T-helper 17 cell (primary cell): ENCODE data around the gene SH3PXD2A. TPM values are rescaled to one million over a fixed set of nuclear protein-coding genes. Genes with fewer than 3 reads are reported as not detected.
"Not testable (repeated sequence)": the region's sequence is repeated elsewhere in the genome, so short reads cannot be mapped to it uniquely, and the experiment has no call there.

ENCODE experiments used
- ATAC-seq: fragments of 150-1000 bp; cut with Tn5 transposase; 2 replicates; pipeline ENCODE4 v1.10.0; 2021; ENCODE audit warnings: mild to moderate bottlenecking, moderate library complexity
- DNase-seq, 3 donors: peaks; one replicate each; pipeline versions ENCODE4 v3.0.0 to v3.0.0-alpha.2; 2020 to 2021
- H3K9me3 ChIP-seq: one replicate; pipeline ENCODE4 v1.7.0; 2013; ENCODE audit warnings: low read length, mild to moderate bottlenecking; ENCODE audit not compliant: control insufficient read depth, poor library complexity, severe bottlenecking
- H3K27ac Mint-ChIP-seq: one replicate; pipeline ENCODE4 v1.8.0; 2022; ENCODE audit warnings: mild to moderate bottlenecking, moderate library complexity, mixed read lengths
- H3K27me3 Mint-ChIP-seq: one replicate; pipeline ENCODE4 v1.8.0; 2022; ENCODE audit warnings: mixed read lengths
- H3K36me3 Mint-ChIP-seq: one replicate; pipeline ENCODE4 v1.8.0; 2022; ENCODE audit warnings: low read depth, mixed read lengths
- H3K4me1 Mint-ChIP-seq: one replicate; pipeline ENCODE4 v1.8.0; 2022; ENCODE audit warnings: mild to moderate bottlenecking, mixed read lengths
- H3K4me3 Mint-ChIP-seq: one replicate; pipeline ENCODE4 v1.8.0; 2022; ENCODE audit warnings: mild to moderate bottlenecking, moderate library complexity, mixed read lengths
- total RNA-seq, 4 donors: library from RNA in 2 of 4; stranded (reverse) in 2 of 4; gene quantifications; one replicate each; pipeline ENCODE4 v1.2.3 and lab custom pipeline; 2022 to 2026

SH3PXD2A gene
- total RNA-seq, 2 donors from 2014 or later: 7.2 to 10.9 TPM

GRCh38 chr10:103814626-103815370 is 40.6 kb downstream of the SH3PXD2A start:
- H3K36me3 Mint-ChIP-seq: peaks cover 4% of the 10 kb centered on the region
- ATAC-seq: no peak
- no peaks in the 10 kb centered on the region for H3K9me3 ChIP-seq
- no peak overlapping the region for H3K27ac Mint-ChIP-seq
- H3K27me3 Mint-ChIP-seq: peaks cover 17% of the 10 kb centered on the region
- no peak for DNase-seq
- H3K4me1 Mint-ChIP-seq: peaks cover 7% of the 10 kb centered on the region
- H3K4me3 Mint-ChIP-seq: no peak overlapping the region

GRCh38 chr10:103814105-103814504 is 41.3 kb downstream of the SH3PXD2A start:
- Mint-ChIP-seq H3K36me3 (peaks cover 3% of the 10 kb centered on the region), H3K27ac (no peak overlapping the region), H3K27me3 (peaks cover 10% of the 10 kb centered on the region), H3K4me3 (no peak overlapping the region), H3K4me1 (peaks cover 3% of the 10 kb centered on the region)
- ATAC-seq: no peak
- H3K9me3 ChIP-seq: no peaks in the 10 kb centered on the region
- DNase-seq: no peak

- H3K9me3 ChIP-seq, H3K4me1 Mint-ChIP-seq, H3K36me3 Mint-ChIP-seq, DNase-seq, H3K27ac Mint-ChIP-seq, ATAC-seq, H3K4me3 Mint-ChIP-seq, H3K27me3 Mint-ChIP-seq: not testable (repeated sequence)
These were observed 42.1 kb downstream of the SH3PXD2A start for GRCh38 chr10:103813312-103813711.

- Mint-ChIP-seq H3K27ac (no peak overlapping the region), H3K4me1 (no peaks in the 10 kb centered on the region), H3K4me3 (no peak overlapping the region), H3K36me3 (peaks cover 2% of the 10 kb centered on the region), H3K27me3 (peaks cover 6% of the 10 kb centered on the region)
- H3K9me3 ChIP-seq: no peaks in the 10 kb centered on the region
- DNase-seq (no peak), ATAC-seq (no peak)
These were observed 42.9 kb downstream of the SH3PXD2A start for GRCh38 chr10:103812432-103812831.

- no peak for ATAC-seq
- no peak overlapping the region for H3K27ac Mint-ChIP-seq
These were observed 43.4 kb downstream of the SH3PXD2A start for GRCh38 chr10:103812004-103812403.

GRCh38 chr10:103811463-103811862 is 43.9 kb downstream of the SH3PXD2A start:
- Mint-ChIP-seq H3K4me3 (no peak overlapping the region), H3K36me3 (peaks cover 2% of the 10 kb centered on the region), H3K27ac (no peak overlapping the region), H3K4me1 (no peaks in the 10 kb centered on the region), H3K27me3 (peaks cover 6% of the 10 kb centered on the region)
- H3K9me3 ChIP-seq: no peaks in the 10 kb centered on the region
- no peak for ATAC-seq
- no peak for DNase-seq

More at GRCh38 chr10:103812004-103812403, 43.4 kb downstream of the SH3PXD2A start:
- no peaks in the 10 kb centered on the region for H3K9me3 ChIP-seq
- Mint-ChIP-seq H3K36me3 (peaks cover 2% of the 10 kb centered on the region), H3K27me3 (peaks cover 6% of the 10 kb centered on the region), H3K4me3 (no peak overlapping the region), H3K4me1 (no peaks in the 10 kb centered on the region)
- no peak for DNase-seq

GRCh38 chr10:103808780-103809179 is 46.6 kb downstream of the SH3PXD2A start:
- ATAC-seq (no peak), DNase-seq (no peak)
- Mint-ChIP-seq H3K4me3 (no peak overlapping the region), H3K4me1 (peaks cover 3% of the 10 kb centered on the region), H3K27ac (no peak overlapping the region), H3K36me3 (peaks cover 2% of the 10 kb centered on the region), H3K27me3 (peaks cover 6% of the 10 kb centered on the region)
- H3K9me3 ChIP-seq: no peaks in the 10 kb centered on the region

GRCh38 chr10:103807996-103808395 is 47.4 kb downstream of the SH3PXD2A start:
- DNase-seq (no peak), ATAC-seq (no peak)
- H3K27ac Mint-ChIP-seq: no peak overlapping the region
- H3K36me3 Mint-ChIP-seq: peaks cover 2% of the 10 kb centered on the region
- no peak overlapping the region for H3K4me3 Mint-ChIP-seq
- peaks cover 6% of the 10 kb centered on the region for H3K4me1 Mint-ChIP-seq
- H3K9me3 ChIP-seq: no peaks in the 10 kb centered on the region
- peaks cover 6% of the 10 kb centered on the region for H3K27me3 Mint-ChIP-seq

GRCh38 chr10:103806395-103807187 is 48.8 kb downstream of the SH3PXD2A start:
- no peak for DNase-seq
- no peak overlapping the region for H3K4me3 Mint-ChIP-seq
- H3K27ac Mint-ChIP-seq: no peak overlapping the region

GRCh38 chr10:103805781-103806180 is 49.6 kb downstream of the SH3PXD2A start:
- peaks cover 6% of the 10 kb centered on the region for H3K27me3 Mint-ChIP-seq
- H3K4me3 Mint-ChIP-seq: no peak overlapping the region
- no peak for DNase-seq
- H3K4me1 Mint-ChIP-seq: peaks cover 11% of the 10 kb centered on the region
- H3K9me3 ChIP-seq: no peaks in the 10 kb centered on the region
- H3K27ac Mint-ChIP-seq: no peak overlapping the region
- ATAC-seq: no peak
- peaks cover 2% of the 10 kb centered on the region for H3K36me3 Mint-ChIP-seq

More at GRCh38 chr10:103806395-103807187, 48.8 kb downstream of the SH3PXD2A start:
- Mint-ChIP-seq H3K4me1 (peaks cover 6% of the 10 kb centered on the region), H3K36me3 (peaks cover 2% of the 10 kb centered on the region), H3K27me3 (peaks cover 6% of the 10 kb centered on the region)
- ATAC-seq: no peak
- H3K9me3 ChIP-seq: no peaks in the 10 kb centered on the region

- ATAC-seq (no peak), DNase-seq (no peak)
- Mint-ChIP-seq H3K27ac (no peak overlapping the region), H3K27me3 (peaks cover 6% of the 10 kb centered on the region), H3K4me1 (peaks cover 16% of the 10 kb centered on the region), H3K36me3 (no peaks in the 10 kb centered on the region), H3K4me3 (no peak overlapping the region)
- no peaks in the 10 kb centered on the region for H3K9me3 ChIP-seq
These were observed 50.5 kb downstream of the SH3PXD2A start for GRCh38 chr10:103804871-103805270.

- no peaks in the 10 kb centered on the region for H3K9me3 ChIP-seq
- Mint-ChIP-seq H3K27me3 (peaks cover 6% of the 10 kb centered on the region), H3K27ac (peak overlapping the region; percentile 71), H3K36me3 (no peaks in the 10 kb centered on the region), H3K4me1 (peaks cover 16% of the 10 kb centered on the region), H3K4me3 (no peak overlapping the region)
- peak in 1 of 3 donors; percentile 13 for DNase-seq
- ATAC-seq: peak; percentile 73
These were observed 51.4 kb downstream of the SH3PXD2A start for GRCh38 chr10:103803941-103804340.

GRCh38 chr10:103802637-103803353 is 52.6 kb downstream of the SH3PXD2A start:
- peaks cover 17% of the 10 kb centered on the region for H3K4me1 Mint-ChIP-seq
- no peak for DNase-seq
- no peaks in the 10 kb centered on the region for H3K27me3 Mint-ChIP-seq
- H3K9me3 ChIP-seq: no peaks in the 10 kb centered on the region
- no peak overlapping the region for H3K4me3 Mint-ChIP-seq
- no peak for ATAC-seq
- no peaks in the 10 kb centered on the region for H3K36me3 Mint-ChIP-seq
- no peak overlapping the region for H3K27ac Mint-ChIP-seq
